Breast epithelium (tissue), 4 donors: Measurements from ENCODE around the gene ERC1. TPM values are rescaled to one million over a fixed set of nuclear protein-coding genes. Genes with fewer than 3 reads are reported as not detected.
"Not testable (repeated sequence)": the region's sequence is repeated elsewhere in the genome, so short reads cannot be mapped to it uniquely, and the experiment has no call there.

ENCODE experiments used
- DNase-seq, 2 donors: peaks; one replicate each; pipeline ENCODE4 v3.0.0-alpha.2; 2019; ENCODE audit warnings: low spot score in 2 of 2
- H3K27ac ChIP-seq, 2 donors: fragments of 200-600 bp; sonication (generic) in 1 of 2; one replicate each; pipeline ENCODE4 v1.5.1; 2016 to 2019; ENCODE audit warnings: mild to moderate bottlenecking in 1 of 2
- H3K27me3 ChIP-seq, 2 donors: fragments of 200-600 bp; sonication (generic) in 1 of 2; one replicate each; pipeline versions ENCODE4 v1.5.1 to v1.6.0; 2017 to 2019; ENCODE audit warnings: control low read depth in 1 of 2, mild to moderate bottlenecking in 1 of 2
- H3K36me3 ChIP-seq: fragments of 200-600 bp; one replicate; pipeline ENCODE4 v1.5.1; 2019
- H3K4me1 ChIP-seq, 2 donors: fragments of 200-600 bp; sonication (generic); one replicate each; pipeline ENCODE4 v1.5.1; 2016 to 2019; ENCODE audit warnings: control low read depth in 1 of 2
- H3K4me3 ChIP-seq, 3 donors: fragments of 200-600 bp; sonication (generic); 1 replicate in 2 of 3; 2 replicates in 1 of 3; pipeline ENCODE4 v1.5.1; 2016 to 2019; ENCODE audit warnings: mild to moderate bottlenecking in 3 of 3, moderate library complexity in 2 of 3
- H3K9me3 ChIP-seq, 2 donors: fragments of 200-600 bp; sonication (generic) in 1 of 2; one replicate each; pipeline ENCODE4 v1.5.1; 2016 to 2019; ENCODE audit warnings: control low read depth in 1 of 2
- CTCF ChIP-seq, 3 donors: fragments of 450-650 bp; IDR thresholded peaks; one replicate each; pipeline ENCODE4 v1.5.1; 2016 to 2017; ENCODE audit warnings: antibody characterized with exemption in 3 of 3, mild to moderate bottlenecking in 3 of 3, moderate library complexity in 3 of 3
- POLR2A ChIP-seq: fragments of 450-650 bp; IDR thresholded peaks from one replicate; pipeline ENCODE4 v1.6.1; 2016; ENCODE audit warnings: antibody characterized with exemption, mild to moderate bottlenecking, moderate library complexity
- POLR2AphosphoS5 ChIP-seq, 3 donors: sonication (generic); formaldehyde crosslinking; IDR thresholded peaks; one replicate each; pipeline ENCODE4 v1.6.1; 2017; ENCODE audit warnings: antibody characterized with exemption in 3 of 3
- intact Hi-C: fragments of 100-400 bp; cut with DNase I; formaldehyde crosslinking; loops from one replicate; pipeline ENCODE4 v1.15.1; 2023; ENCODE audit warnings: low total_unique reads
- total RNA-seq, 3 donors: library from RNA; depleted of rRNA; stranded (reverse); fragments of >200 nt; gene quantifications; one replicate each; pipeline ENCODE4 v1.1.0, GENCODE V29; 2016

ERC1 gene
- total RNA-seq, 3 donors from 2014 or later, result 47.4 to 63.4 (median 52.8) TPM

GRCh38 chr12:998020-998874, 7.2 kb downstream of the ERC1 start:
- TF ChIP-seq POLR2A (no peak), POLR2AphosphoS5 (IDR thresholded peaks at IDR 0.05) (no peak), CTCF (IDR thresholded peaks at IDR 0.05) (no peak)
- Histone ChIP-seq H3K27me3 (no peaks in the 10 kb centered on the region), H3K36me3 (no peaks in the 10 kb centered on the region), H3K4me3 (no peak overlapping the region), H3K9me3 (no peaks in the 10 kb centered on the region), H3K4me1 (no peaks in the 10 kb centered on the region), H3K27ac (no peak overlapping the region)
- intact Hi-C loops, result no loop called here
- no peak for DNase-seq

GRCh38 chr12:999736-1000135, 8.7 kb downstream of the ERC1 start:
- H3K4me1 ChIP-seq, H3K9me3 ChIP-seq, H3K36me3 ChIP-seq, H3K27ac ChIP-seq, intact Hi-C loops, H3K4me3 ChIP-seq, DNase-seq, H3K27me3 ChIP-seq: not testable (repeated sequence)

- intact Hi-C loops, result no loop called here
- H3K36me3 ChIP-seq, result no peaks in the 10 kb centered on the region
- TF ChIP-seq POLR2AphosphoS5 (IDR thresholded peaks at IDR 0.05) (no peak), POLR2A (no peak), CTCF (IDR thresholded peaks at IDR 0.05) (no peak)
- H3K27ac ChIP-seq, result no peak overlapping the region
- H3K27me3 ChIP-seq, result no peaks in the 10 kb centered on the region
- no peaks in the 10 kb centered on the region for H3K9me3 ChIP-seq
- no peak overlapping the region for H3K4me3 ChIP-seq
- H3K4me1 ChIP-seq, result no peaks in the 10 kb centered on the region
- DNase-seq, result no peak
These were observed 10.5 kb downstream of the ERC1 start for GRCh38 chr12:1001507-1001906.

- no peaks in the 10 kb centered on the region for H3K4me1 ChIP-seq
- intact Hi-C loops, result no loop called here
- no peaks in the 10 kb centered on the region for H3K36me3 ChIP-seq
- no peak overlapping the region for H3K27ac ChIP-seq
- no peaks in the 10 kb centered on the region for H3K9me3 ChIP-seq
- H3K4me3 ChIP-seq, result no peak overlapping the region
- no peak for DNase-seq
- no peaks in the 10 kb centered on the region for H3K27me3 ChIP-seq
- TF ChIP-seq POLR2A, result no peak
- no peak for TF ChIP-seq CTCF (IDR thresholded peaks at IDR 0.05)
- TF ChIP-seq POLR2AphosphoS5 (IDR thresholded peaks at IDR 0.05), result no peak
These were observed 12.7 kb downstream of the ERC1 start for GRCh38 chr12:1003600-1004271.

- H3K4me1 ChIP-seq, result no peaks in the 10 kb centered on the region
- DNase-seq, result no peak
- TF ChIP-seq POLR2AphosphoS5 (IDR thresholded peaks at IDR 0.05) (no peak), CTCF (IDR thresholded peaks at IDR 0.05) (no peak)
- H3K4me3 ChIP-seq, result no peak overlapping the region
- no peaks in the 10 kb centered on the region for H3K27me3 ChIP-seq
- H3K9me3 ChIP-seq, result no peaks in the 10 kb centered on the region
- H3K27ac ChIP-seq, result no peak overlapping the region
- H3K36me3 ChIP-seq, result no peaks in the 10 kb centered on the region
- intact Hi-C loops, result no loop called here
These were observed 15.2 kb downstream of the ERC1 start for GRCh38 chr12:1006255-1006654.
